ENCODE data around the gene DOCK8.

The DOCK8 gene

DNA sequence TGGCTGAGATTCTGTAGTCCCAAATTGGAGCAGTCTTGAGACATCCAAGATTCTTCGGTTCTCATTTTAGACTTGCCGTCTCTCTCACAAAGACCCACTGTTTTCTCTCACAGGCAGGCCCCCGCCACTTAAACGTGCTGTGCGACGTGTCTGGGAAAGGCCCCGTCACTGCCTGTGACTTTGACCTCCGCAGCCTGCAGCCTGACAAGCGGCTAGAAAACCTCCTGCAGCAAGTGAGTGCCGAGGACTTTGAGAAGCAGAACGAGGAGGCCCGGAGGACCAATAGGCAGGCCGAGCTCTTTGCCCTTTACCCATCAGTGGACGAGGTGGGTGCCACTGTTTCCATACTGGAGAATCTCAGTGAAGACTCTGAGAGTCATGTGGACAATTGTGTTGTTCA lies 97.2 kb downstream of the DOCK8 start:
- no peak for DNase-seq (ENCODE audit: low read depth)

DNA sequence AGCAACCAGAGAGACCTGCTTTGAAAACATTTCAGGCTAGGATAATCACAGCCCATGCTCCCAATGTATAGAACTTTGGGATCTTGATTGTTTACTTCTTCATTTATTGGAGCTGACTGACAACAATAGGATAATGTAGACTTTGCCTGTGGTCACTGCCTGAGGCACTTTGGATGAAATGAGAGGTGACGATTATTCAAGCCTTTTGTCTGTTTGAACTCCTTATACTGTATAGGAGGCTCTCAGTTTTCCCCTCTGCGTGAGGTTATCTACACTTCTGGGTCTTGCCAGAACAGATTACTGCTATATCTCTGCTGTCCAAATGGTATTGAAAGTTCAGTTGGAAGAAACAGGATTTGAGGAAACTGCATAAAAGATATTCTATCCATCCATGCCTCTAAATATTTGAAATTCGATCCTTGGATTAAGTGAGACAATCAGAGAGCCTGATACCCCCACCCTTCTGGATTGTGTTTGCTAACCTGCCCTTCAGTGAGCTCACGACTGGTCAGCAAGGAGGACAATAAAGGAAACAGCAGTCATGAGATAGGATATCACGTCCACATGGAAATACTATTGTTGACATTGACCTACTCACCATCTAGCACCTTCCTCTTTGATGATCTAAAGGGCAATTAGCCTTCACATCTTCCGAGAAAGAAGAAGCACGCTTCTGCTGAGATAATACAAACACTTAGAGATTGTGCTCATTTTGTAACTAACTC lies 98.1 kb downstream of the DOCK8 start:
- no peak for DNase-seq (ENCODE audit: low read depth)

- DNase-seq (ENCODE audit: low read depth): no peak
These were observed 101.8 kb downstream of the DOCK8 start for GRCh38 chr9:316382-316965.

GRCh38 chr9:318646-319045 lies 104.0 kb downstream of the DOCK8 start:
- DNase-seq (ENCODE audit: low read depth): no peak

- no peak for DNase-seq (ENCODE audit: low read depth)
These were observed 110.3 kb downstream of the DOCK8 start for GRCh38 chr9:324971-325370.

DNA sequence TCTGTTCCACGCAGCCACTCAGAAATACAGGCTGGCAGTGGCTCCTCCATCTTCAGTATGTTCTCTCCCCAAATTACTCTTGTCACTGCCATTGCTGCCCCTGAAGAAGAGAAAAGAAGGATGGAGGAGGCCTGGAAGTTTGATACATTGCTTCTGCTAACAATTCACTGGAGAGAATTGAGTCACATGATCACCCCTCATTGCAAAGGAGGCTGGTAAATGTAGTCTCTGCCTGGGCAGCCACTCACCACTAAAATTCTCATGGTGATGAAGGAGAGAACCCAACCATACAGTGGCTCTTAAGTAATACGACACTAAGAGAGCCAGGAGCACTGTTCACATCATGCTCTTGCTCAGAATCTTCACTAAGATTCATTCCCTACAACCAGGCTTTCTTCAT lies 112.0 kb downstream of the DOCK8 start:
- DNase-seq (ENCODE audit: low read depth): no peak

GRCh38 chr9:328453-328852 lies 113.8 kb downstream of the DOCK8 start:
- no peak for DNase-seq (ENCODE audit: low read depth)

- no peak for DNase-seq (ENCODE audit: low read depth)
These were observed 116.5 kb downstream of the DOCK8 start for GRCh38 chr9:331197-331596.

DNA sequence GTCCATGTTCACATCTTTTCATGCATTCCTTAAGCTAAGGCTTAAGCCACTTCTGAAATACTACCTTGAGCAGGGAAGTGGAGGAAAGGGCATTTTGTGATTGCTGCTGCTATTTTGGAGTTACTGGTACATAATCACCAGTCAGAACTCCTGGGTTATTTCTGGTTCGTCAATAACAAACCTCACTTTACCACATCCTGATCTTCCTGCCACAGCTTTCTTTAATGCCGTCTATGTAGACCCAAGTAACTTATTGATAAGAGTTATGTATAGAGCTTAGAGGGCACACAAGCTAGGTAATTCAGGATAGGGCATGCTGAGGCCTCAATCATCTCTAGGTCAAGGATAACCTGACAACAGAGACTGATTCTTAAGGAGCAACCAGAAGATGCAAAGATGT lies 120.7 kb downstream of the DOCK8 start:
- no peak for DNase-seq (ENCODE audit: low read depth)

DNA sequence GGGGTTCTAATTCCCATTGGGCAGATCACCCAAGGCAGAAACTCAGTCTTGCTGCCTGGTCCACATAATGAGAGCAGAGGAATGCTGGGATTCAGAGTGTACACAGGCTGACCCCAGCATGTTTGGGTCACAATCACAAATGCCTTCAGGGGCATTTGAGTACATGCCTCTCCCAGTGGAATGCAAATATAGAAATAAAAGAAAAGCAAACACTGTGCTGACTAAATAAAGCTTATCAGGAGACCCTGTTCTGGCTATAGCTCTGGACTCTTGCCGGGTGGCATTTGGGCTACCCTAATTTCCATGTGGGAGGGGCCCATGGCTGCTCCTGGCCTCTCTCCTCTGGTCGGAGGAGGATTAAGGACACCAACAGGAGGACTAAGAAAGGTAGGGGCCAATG lies 121.4 kb downstream of the DOCK8 start:
- no peak for DNase-seq (ENCODE audit: low read depth)

DNA sequence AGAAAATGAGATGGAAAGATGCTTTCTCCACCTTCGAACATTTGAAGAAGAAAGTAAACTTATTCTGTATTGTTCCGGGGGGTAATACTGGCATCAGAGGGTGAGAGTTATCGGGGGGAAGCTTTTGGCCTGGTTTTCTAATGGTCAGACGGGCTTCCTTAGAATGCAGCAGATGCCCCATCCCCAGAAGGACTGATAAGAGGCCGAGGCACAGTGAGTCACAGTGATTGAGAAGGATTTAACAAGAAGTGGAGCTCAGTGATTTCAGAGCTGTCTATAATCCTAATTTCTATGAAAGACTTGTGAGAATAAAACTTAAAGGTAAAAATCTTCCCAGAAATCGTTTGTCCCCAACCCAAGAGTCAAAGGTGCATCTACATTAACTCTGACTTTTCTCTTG lies 123.9 kb downstream of the DOCK8 start:
- no peak for DNase-seq (ENCODE audit: low read depth)

DNA sequence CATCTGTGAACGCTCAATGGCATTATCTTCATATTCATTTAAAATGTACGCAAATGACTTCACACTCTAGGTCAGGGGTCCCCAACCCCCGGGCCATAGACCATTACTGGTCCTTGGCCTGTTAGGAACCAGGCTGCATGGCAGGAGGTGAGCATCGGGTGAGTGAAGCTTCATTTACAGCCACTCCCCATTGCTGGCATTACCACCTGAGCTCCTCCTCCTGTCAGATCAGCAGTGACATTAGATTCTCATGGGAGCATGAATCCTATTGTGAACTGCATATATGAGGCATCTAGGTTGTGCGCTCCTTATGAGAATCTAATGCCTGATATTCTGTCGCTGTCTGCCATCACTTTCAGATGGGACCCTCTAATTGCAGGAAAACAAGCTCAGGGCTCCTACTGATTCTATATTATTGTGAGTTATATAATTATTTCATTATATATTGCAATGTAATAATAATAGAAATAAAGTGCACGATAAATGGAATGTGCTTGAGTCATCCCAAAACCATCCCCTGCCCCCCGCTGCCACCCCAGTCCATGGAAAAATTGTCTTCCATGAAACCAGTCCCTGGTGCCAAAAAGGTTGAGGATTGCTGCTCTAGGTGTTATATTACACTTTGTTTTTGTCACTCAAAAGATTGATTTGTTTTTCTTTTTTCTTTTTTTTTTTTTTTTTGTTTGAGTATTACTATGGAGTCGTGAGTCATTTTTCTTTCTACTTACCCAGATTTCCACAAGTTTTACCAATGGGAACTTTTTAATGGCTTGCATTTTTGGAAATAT lies 127.2 kb downstream of the DOCK8 start:
- no peak for DNase-seq (ENCODE audit: low read depth)

DNA sequence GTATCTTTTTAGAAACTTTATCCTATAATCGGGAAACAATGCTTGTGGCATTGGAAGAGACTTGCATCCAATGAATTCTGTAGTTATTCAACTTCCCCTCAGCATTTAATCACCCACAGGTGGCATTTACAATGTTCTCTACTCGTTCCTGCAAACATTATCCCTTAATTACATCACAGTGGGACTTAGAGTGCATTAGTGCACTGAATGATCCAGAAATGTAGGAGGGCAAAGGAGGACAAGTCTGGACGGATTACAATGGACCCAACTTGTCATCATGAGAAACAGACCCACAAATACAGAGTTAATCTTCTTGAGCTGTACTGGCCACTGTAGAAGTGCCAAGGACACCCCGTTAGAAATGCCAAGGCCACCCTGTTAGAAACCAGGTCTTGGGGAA lies 129.1 kb downstream of the DOCK8 start:
- no peak for DNase-seq (ENCODE audit: low read depth)

GRCh38 chr9:346111-346571 lies 131.5 kb downstream of the DOCK8 start:
- DNase-seq (ENCODE audit: low read depth): no peak

DNA sequence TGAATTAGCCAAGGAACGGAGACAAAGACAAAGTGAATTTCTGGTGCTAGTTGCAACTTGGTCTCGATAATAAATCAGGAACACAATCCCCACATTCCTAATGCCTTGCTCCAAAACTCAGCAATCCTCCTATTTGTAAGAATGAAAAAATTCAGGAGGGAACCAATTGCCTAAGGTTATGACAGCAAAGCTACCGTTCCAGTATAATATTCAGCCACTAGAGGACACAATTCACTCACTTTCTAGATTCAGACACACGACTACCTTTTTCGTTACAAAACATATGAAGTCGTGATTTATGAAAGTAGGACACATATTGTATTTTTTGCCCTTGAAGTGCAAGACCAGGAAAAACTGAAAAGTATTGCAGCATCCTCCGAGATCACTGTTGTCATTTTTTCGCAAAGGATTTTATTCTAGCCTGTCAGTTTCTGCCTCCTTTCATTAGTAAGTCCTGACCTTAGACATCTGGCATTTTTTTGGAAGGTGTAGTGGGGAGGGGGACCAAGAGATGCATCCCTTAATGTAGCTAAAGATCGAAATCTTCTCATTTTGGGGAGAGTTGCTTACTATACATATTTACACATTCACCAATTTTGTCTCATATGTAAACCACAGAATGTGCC lies 133.1 kb downstream of the DOCK8 start:
- DNase-seq (ENCODE audit: low read depth): no peak

- DNase-seq (ENCODE audit: low read depth): no peak
These were observed 135.7 kb downstream of the DOCK8 start for GRCh38 chr9:350384-350783.

GRCh38 chr9:351916-352315 lies 137.3 kb downstream of the DOCK8 start:
- DNase-seq (ENCODE audit: low read depth): no peak

- DNase-seq (ENCODE audit: low read depth): no peak
These were observed 138.4 kb downstream of the DOCK8 start for GRCh38 chr9:353077-353476.

GRCh38 chr9:354453-354852 lies 139.8 kb downstream of the DOCK8 start:
- DNase-seq (ENCODE audit: low read depth): no peak

DNA sequence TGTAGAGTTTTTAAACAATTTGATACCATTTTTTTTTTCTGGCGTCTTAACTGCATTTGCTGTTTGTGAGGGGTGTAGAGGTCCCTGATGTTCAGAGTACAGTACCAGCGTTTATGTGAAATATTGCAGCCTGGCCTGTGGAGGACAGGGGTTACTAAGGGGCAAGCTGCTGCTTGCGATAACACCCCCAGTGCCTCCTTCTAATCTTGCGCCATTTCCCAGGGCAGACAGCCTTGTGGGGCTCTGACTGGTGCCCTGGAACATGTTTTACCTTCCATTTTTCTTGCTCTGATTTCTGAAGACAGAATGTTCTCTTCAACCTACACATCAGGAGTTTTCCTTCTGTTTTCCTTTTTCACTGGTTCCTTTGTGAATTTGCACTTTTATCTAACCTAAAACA lies 142.9 kb downstream of the DOCK8 start:
- DNase-seq (ENCODE audit: low read depth): no peak

GRCh38 chr9:362561-363273 lies 148.1 kb downstream of the DOCK8 start:
- no peak for DNase-seq (ENCODE audit: low read depth)

- no peak for DNase-seq (ENCODE audit: low read depth)
These were observed 148.6 kb downstream of the DOCK8 start for GRCh38 chr9:363274-363612.
